Activated naive CD8-positive, alpha-beta T cell treated with anti-CD3 and anti-CD28 coated beads, Interleukin-2, amount 10 ng/mL, durations not matched to agents 7 days and 5 days (primary cell): ENCODE measurements around the gene IKZF1. TPM values are rescaled to one million over a fixed set of nuclear protein-coding genes. Genes with fewer than 3 reads are reported as not detected.

Experiments used
- ATAC-seq: fragments of 150-1000 bp; cut with Tn5 transposase; one replicate; pipeline ENCODE4 v1.10.0; 2021; ENCODE audit warnings: low read depth, moderate library complexity
- POLR2A ChIA-PET: fragments of 350-600 bp; sonication (Branson Sonifier 250); formaldehyde crosslinking; loops from one replicate; lab custom pipeline; 2021; ENCODE audit warnings: antibody characterized with exemption; lab: Charles Lee
- DNase-seq: peaks from one replicate; pipeline ENCODE4 v3.0.0; 2021
- H3K27ac Mint-ChIP-seq: one replicate; pipeline ENCODE4 v1.8.0; 2022; ENCODE audit warnings: mild to moderate bottlenecking, mixed read lengths
- H3K27me3 Mint-ChIP-seq: one replicate; pipeline ENCODE4 v1.8.0; 2022; ENCODE audit warnings: mild to moderate bottlenecking, moderate library complexity, mixed read lengths
- H3K36me3 Mint-ChIP-seq: one replicate; pipeline ENCODE4 v1.8.0; 2021; ENCODE audit warnings: mild to moderate bottlenecking, mixed read lengths
- H3K4me1 Mint-ChIP-seq: one replicate; pipeline ENCODE4 v1.8.0; 2021; ENCODE audit warnings: mixed read lengths
- H3K4me3 Mint-ChIP-seq: one replicate; pipeline ENCODE4 v1.8.0; 2022; ENCODE audit warnings: mild to moderate bottlenecking, moderate library complexity, mixed read lengths
- H3K9me3 Mint-ChIP-seq: one replicate; pipeline ENCODE4 v1.8.0; 2021; ENCODE audit warnings: mixed read lengths
- total RNA-seq, 2 experiments: library from RNA; stranded (reverse); gene quantifications; one replicate each; pipeline ENCODE4 v1.2.3, GENCODE V29; 2021

The IKZF1 gene
- total RNA-seq, 2 experiments from 2014 or later, result 383 to 410 TPM

- Mint-ChIP-seq H3K36me3 (peaks cover 70% of the 10 kb centered on the region), H3K4me3 (peak overlapping the region; percentile 97), H3K27me3 (no peaks in the 10 kb centered on the region), H3K9me3 (no peaks in the 10 kb centered on the region), H3K4me1 (peaks cover 75% of the 10 kb centered on the region), H3K27ac (peak overlapping the region; percentile 97)
- DNase-seq (peak; percentile 58), ATAC-seq (peak; percentile 15)
- POLR2A ChIA-PET, result interaction anchor here (0.8 to 21.3 kb wide), 10 partner anchors 8 to 110 kb away, joined by 3 to 489 read pairs (median 33); partner anchors contain the start of gene IKZF1
Measured at GRCh38 chr7:50315739-50316671, 11.5 kb downstream of the IKZF1 start.

- H3K27me3 Mint-ChIP-seq, result no peaks in the 10 kb centered on the region
- H3K27ac Mint-ChIP-seq, result peak overlapping the region; percentile 97
- H3K36me3 Mint-ChIP-seq, result peaks cover 65% of the 10 kb centered on the region
- POLR2A ChIA-PET, result interaction anchor here (0.9 to 21.3 kb wide), 10 partner anchors 10 to 175 kb away, joined by 3 to 489 read pairs (median 10); partner anchors contain the start of gene IKZF1
- peaks cover 81% of the 10 kb centered on the region for H3K4me1 Mint-ChIP-seq
- DNase-seq (no peak), ATAC-seq (peak; percentile 76)
- H3K4me3 Mint-ChIP-seq, result peak overlapping the region; percentile 97
- H3K9me3 Mint-ChIP-seq, result no peaks in the 10 kb centered on the region
Measured at GRCh38 chr7:50317221-50317678, 12.7 kb downstream of the IKZF1 start.

DNA sequence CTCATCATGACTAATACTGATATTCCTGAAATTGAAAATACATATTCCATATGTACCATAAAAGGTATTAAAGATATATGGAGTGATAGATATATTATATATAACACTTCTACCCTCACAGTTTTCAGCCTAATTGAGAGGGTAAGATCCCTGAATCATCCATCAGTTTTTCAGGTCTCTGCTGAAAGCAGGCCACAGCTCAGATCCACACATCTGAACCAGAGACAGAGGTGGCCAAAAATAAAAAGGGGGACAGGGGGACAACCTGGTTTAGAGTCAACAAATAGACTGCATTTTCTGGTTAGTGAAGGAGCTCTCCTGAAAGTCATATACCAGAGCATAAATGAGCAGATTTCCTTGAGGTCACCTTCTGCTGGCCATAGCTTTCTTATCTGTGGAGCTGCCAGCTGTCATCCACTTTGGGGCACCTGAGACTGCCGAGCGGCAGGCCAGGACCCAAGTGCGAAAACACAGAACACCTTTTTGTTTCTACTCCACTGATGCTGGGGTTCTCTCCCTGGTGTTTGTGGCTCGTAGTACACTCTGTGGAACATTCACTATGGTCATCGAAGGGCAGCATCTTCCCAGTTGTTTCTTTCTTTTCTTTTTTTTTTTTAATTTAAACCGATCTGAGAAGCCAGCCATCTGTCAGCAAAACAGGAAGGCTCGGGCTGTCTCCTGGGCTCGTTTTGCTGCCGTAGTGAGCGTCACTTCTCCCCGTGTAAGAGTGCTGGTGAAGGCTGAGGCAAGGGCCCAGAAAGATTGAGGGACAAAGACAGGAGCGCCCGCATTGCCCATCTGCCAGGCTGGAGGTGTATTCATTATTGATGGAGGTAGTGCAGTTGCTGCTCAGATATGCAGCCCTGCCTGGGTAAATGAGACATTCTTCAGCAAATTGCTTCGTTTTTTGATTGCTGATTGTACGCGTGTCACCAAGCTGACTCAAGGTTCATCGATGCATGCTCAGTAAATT lies 13.5 kb downstream of the IKZF1 start:
- peak; percentile 45 for DNase-seq
- ATAC-seq, result peak; percentile 20
- Mint-ChIP-seq H3K27ac (peak overlapping the region; percentile 97), H3K9me3 (no peaks in the 10 kb centered on the region), H3K36me3 (peaks cover 61% of the 10 kb centered on the region), H3K4me3 (peak overlapping the region; percentile 97), H3K4me1 (peaks cover 81% of the 10 kb centered on the region), H3K27me3 (no peaks in the 10 kb centered on the region)
- POLR2A ChIA-PET, result interaction anchor here (0.9 to 21.3 kb wide), 10 partner anchors 10 to 176 kb away, joined by 3 to 489 read pairs (median 10); partner anchors contain the start of gene IKZF1

- no peaks in the 10 kb centered on the region for H3K9me3 Mint-ChIP-seq
- H3K36me3 Mint-ChIP-seq, result peaks cover 58% of the 10 kb centered on the region
- peak overlapping the region; percentile 53 for H3K27ac Mint-ChIP-seq
- POLR2A ChIA-PET, result interaction anchor here (1.0 to 21.3 kb wide), 7 partner anchors 8 to 115 kb away, joined by 3 to 489 read pairs (median 3); partner anchors contain the start of gene IKZF1
- no peaks in the 10 kb centered on the region for H3K27me3 Mint-ChIP-seq
- DNase-seq (no peak), ATAC-seq (no peak)
- peaks cover 75% of the 10 kb centered on the region for H3K4me1 Mint-ChIP-seq
- peak overlapping the region; percentile 69 for H3K4me3 Mint-ChIP-seq
Measured at GRCh38 chr7:50321487-50322067, 17.1 kb downstream of the IKZF1 start.

- ATAC-seq (no peak), DNase-seq (no peak)
- Mint-ChIP-seq H3K9me3 (no peaks in the 10 kb centered on the region), H3K4me1 (peaks cover 70% of the 10 kb centered on the region), H3K4me3 (no peak overlapping the region), H3K27me3 (no peaks in the 10 kb centered on the region), H3K36me3 (peaks cover 64% of the 10 kb centered on the region), H3K27ac (peak overlapping the region; percentile 65)
- POLR2A ChIA-PET, result interaction anchor here (1.1 to 21.3 kb wide), 2 partner anchors 19 to 21 kb away, joined by 3 to 489 read pairs; no protein-coding TSS in a partner anchor
Measured at GRCh38 chr7:50324113-50324512, 19.6 kb downstream of the IKZF1 start.

- Mint-ChIP-seq H3K4me3 (no peak overlapping the region), H3K27me3 (no peaks in the 10 kb centered on the region), H3K27ac (peak overlapping the region; percentile 30), H3K4me1 (peaks cover 74% of the 10 kb centered on the region), H3K36me3 (peaks cover 66% of the 10 kb centered on the region), H3K9me3 (no peaks in the 10 kb centered on the region)
- ATAC-seq, result no peak
- DNase-seq, result no peak
- POLR2A ChIA-PET, result interaction anchor here (1.2 to 9.0 kb wide), 2 partner anchors 11 to 14 kb away, joined by 3 to 176 read pairs; partner anchors contain the start of gene IKZF1
Measured at GRCh38 chr7:50327443-50327842, 22.9 kb downstream of the IKZF1 start.

DNA sequence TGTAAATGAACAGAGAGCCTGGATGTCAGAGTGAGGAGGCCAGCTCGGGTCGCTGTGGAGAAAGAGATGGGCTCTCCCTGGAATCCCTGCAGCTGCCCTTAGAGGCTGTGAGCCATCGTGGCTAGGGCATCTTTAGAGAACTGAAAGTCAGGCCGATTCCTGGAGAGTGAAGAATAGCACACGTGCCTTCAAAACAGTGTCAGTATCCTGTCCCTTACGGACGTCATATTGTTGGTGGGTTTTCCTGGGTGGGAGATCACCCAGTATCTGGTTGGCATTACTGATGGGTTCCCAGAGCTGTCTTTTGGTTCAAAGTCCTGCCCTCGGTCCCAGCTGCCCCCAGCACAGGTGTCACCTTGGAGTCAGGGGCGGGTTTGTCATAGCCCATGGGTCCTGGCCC lies 25.3 kb downstream of the IKZF1 start:
- POLR2A ChIA-PET, result interaction anchor here (1.0 to 9.0 kb wide), 5 partner anchors 17 to 38 kb away, joined by 3 to 176 read pairs (median 4); partner anchors contain the start of gene IKZF1
- ATAC-seq (no peak), DNase-seq (no peak)
- Mint-ChIP-seq H3K4me3 (no peak overlapping the region), H3K9me3 (no peaks in the 10 kb centered on the region), H3K27me3 (no peaks in the 10 kb centered on the region), H3K27ac (no peak overlapping the region), H3K36me3 (peaks cover 53% of the 10 kb centered on the region), H3K4me1 (peaks cover 61% of the 10 kb centered on the region)

DNA sequence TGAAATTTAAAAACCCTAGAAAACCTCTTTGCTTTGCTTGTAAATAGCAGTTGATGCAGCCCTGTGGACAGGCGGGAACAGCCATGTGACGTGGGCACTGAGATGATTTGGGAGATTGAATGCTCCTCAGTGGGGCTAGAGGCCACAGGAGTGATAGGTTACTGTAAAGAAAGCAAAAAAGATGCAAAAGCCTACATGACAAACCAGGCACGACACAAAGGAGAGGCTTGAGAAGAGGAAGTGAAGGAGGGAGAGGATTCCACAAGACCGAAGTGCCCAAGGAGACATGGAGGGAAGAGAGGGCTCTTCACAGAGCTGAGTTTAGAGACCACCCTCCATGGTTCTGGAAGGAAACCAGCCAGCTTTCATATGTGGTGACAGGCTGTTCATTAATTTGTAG lies 25.7 kb downstream of the IKZF1 start:
- POLR2A ChIA-PET, result interaction anchor here (0.6 to 9.0 kb wide), 7 partner anchors 9 to 37 kb away, joined by 3 to 176 read pairs (median 4); partner anchors contain the start of gene IKZF1
- DNase-seq, result no peak
- peaks cover 58% of the 10 kb centered on the region for H3K4me1 Mint-ChIP-seq
- ATAC-seq, result no peak
- no peaks in the 10 kb centered on the region for H3K27me3 Mint-ChIP-seq
- no peak overlapping the region for H3K4me3 Mint-ChIP-seq
- H3K27ac Mint-ChIP-seq, result no peak overlapping the region
- H3K9me3 Mint-ChIP-seq, result no peaks in the 10 kb centered on the region
- H3K36me3 Mint-ChIP-seq, result peaks cover 49% of the 10 kb centered on the region

- DNase-seq (no peak), ATAC-seq (peak; percentile 27)
- no peaks in the 10 kb centered on the region for H3K9me3 Mint-ChIP-seq
- POLR2A ChIA-PET, result interaction anchor here (0.6 to 9.0 kb wide), 9 partner anchors 9 to 124 kb away, joined by 3 to 176 read pairs (median 4); partner anchors contain the start of gene IKZF1
- peaks cover 49% of the 10 kb centered on the region for H3K36me3 Mint-ChIP-seq
- H3K27me3 Mint-ChIP-seq, result no peaks in the 10 kb centered on the region
- no peak overlapping the region for H3K27ac Mint-ChIP-seq
- H3K4me1 Mint-ChIP-seq, result peaks cover 57% of the 10 kb centered on the region
- H3K4me3 Mint-ChIP-seq, result no peak overlapping the region
Measured at GRCh38 chr7:50330696-50331095, 26.2 kb downstream of the IKZF1 start.

- H3K4me3 Mint-ChIP-seq, result no peak overlapping the region
- H3K4me1 Mint-ChIP-seq, result peaks cover 54% of the 10 kb centered on the region
- ATAC-seq (peak; percentile 66), DNase-seq (no peak)
- H3K9me3 Mint-ChIP-seq, result no peaks in the 10 kb centered on the region
- H3K27ac Mint-ChIP-seq, result no peak overlapping the region
- peaks cover 45% of the 10 kb centered on the region for H3K36me3 Mint-ChIP-seq
- POLR2A ChIA-PET, result interaction anchor here (0.6 to 9.0 kb wide), 12 partner anchors 8 to 125 kb away, joined by 3 to 176 read pairs (median 6); partner anchors contain the start of gene IKZF1
- no peaks in the 10 kb centered on the region for H3K27me3 Mint-ChIP-seq
Measured at GRCh38 chr7:50331564-50332208, 27.2 kb downstream of the IKZF1 start.

DNA sequence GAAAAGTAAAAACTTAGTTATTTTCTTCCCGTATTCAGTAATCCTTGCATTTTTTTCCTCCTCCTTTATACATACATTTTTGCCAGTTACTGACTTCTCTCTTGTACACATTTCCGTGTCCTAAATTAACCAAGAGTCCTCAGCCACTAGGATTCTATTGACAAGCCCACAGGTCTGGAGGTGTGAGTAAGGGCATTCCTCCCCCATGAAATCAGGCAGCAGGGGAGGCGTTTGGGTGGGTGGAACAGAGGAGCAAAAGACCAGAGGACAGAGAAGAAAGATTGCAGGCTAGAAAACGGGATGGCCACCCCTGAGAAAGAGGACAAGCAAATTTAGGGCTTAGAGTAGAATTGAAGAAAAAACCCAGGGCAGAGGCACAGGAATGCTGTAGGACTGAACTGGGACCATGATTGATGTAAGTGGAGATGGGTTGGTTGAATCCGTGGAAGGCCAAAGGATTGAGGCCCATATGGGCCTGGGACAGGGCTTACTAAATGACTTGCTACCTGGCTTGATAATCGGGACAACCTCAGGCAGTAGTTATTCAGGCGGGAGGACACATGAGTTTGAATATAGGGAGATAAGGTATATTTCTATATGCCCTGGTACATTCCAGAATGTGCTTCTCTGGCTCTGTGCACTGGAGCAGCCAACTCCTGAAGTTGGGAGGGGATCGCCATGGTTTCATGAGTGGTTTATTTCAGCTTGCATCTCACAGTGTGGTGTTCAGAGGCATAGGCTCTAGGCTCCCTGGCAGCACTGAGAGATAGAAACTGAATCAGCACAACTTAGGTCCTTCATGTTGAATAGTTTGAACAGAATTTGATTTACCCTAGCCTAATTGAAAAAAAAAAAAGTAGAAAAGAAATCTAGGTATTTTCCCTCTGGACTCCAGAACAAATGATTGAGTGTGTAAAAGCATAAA lies 28.0 kb downstream of the IKZF1 start:
- POLR2A ChIA-PET, result interaction anchor here (1.0 to 9.0 kb wide), 14 partner anchors 8 to 126 kb away, joined by 3 to 176 read pairs (median 7); partner anchors contain the start of gene IKZF1
- Mint-ChIP-seq H3K36me3 (peaks cover 47% of the 10 kb centered on the region), H3K27ac (no peak overlapping the region), H3K4me3 (no peak overlapping the region), H3K27me3 (no peaks in the 10 kb centered on the region), H3K4me1 (peaks cover 58% of the 10 kb centered on the region), H3K9me3 (no peaks in the 10 kb centered on the region)
- ATAC-seq (no peak), DNase-seq (no peak)
